Lower lobe of right lung (tissue), 2 donors: ENCODE measurements around the gene HORMAD2. TPM values are rescaled to one million over a fixed set of nuclear protein-coding genes. Genes with fewer than 3 reads are reported as not detected.

ENCODE experiments used
- ATAC-seq, 2 donors: fragments of 200-7000 bp; cut with Tn5 transposase; one replicate each; pipeline ENCODE4 v1.9.1; 2020 to 2022; ENCODE audit warnings: mild to moderate bottlenecking in 2 of 2, moderate library complexity in 2 of 2
- DNase-seq: peaks from one replicate; pipeline ENCODE4 v3.0.0-alpha.2; 2020
- H3K27ac ChIP-seq: fragments of 200-600 bp; one replicate; pipeline ENCODE4 v1.8.0; 2022
- H3K27me3 ChIP-seq: fragments of 200-600 bp; one replicate; pipeline ENCODE4 v1.8.0; 2022; ENCODE audit warnings: low read depth
- H3K36me3 ChIP-seq: fragments of 200-600 bp; one replicate; pipeline ENCODE4 v1.8.0; 2022; ENCODE audit warnings: mild to moderate bottlenecking
- H3K4me1 ChIP-seq: fragments of 200-600 bp; one replicate; pipeline ENCODE4 v1.8.0; 2022
- H3K4me3 ChIP-seq: fragments of 200-600 bp; one replicate; pipeline ENCODE4 v1.8.0; 2022; ENCODE audit warnings: mild to moderate bottlenecking
- H3K9me3 ChIP-seq: fragments of 200-600 bp; one replicate; pipeline ENCODE4 v1.8.0; 2022
- CTCF ChIP-seq: fragments of 200-600 bp; IDR thresholded peaks from one replicate; pipeline ENCODE4 v1.8.0; 2022; ENCODE audit warnings: antibody characterized with exemption, mild to moderate bottlenecking
- intact Hi-C: fragments of 100-400 bp; cut with DNase I; formaldehyde crosslinking; loops from one replicate; pipeline ENCODE4 v1.11.0; 2022
- total RNA-seq: library from RNA; stranded (reverse); fragmentation: NEBNext Ultra II Directional; extraction: Animal tissue kit (Norgen Biotek cat#: 25700); gene quantifications from one replicate; pipeline ENCODE4 v1.2.1, GENCODE V29; 2021
- donor health status: DM: no; HTN: yes; CAD: no; lungs with severe emphysema.

The HORMAD2 gene
- total RNA-seq, 1 donor from 2014 or later = not detected

DNA sequence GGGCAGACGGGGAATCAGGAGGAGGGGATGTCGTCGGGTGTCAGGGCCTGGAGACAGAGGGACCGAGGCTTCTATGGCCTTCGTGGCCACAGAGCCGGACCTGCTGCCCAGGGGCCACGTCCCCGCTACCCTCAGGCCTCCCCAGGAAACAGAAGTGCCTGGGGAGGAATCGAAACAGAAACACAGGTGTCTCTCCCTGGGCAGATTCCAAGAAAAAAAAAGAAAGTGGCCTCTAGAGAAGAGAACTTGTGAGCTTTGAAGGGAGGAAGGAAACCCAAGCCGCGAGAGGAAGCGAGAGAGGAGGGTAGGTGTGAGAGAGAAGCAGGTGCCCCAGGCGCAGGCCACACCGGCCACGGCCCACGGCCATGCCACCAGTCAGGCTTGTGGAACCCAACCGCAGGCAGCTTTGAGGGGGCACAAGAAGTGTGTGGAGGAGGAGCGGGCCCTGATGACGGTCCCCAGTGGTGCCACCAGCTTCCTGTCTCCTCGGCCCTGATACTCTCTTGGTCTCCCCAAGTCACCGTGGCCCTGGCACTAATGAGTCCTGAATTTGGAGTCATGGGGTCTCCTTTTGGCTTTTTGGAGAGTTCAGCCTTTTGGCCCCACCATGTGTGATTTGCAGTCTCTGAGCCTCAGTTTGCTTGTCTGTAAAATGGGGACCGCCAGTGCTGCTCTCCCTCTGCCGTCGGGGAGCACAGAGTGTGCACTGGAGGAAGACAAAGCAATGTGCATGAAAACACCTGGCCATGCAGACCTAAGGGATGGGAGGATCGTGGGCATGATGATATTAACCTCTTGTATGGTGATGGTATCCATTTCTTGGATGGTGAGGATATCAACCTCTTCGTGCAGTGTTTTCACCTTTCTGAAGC is 141.1 kb downstream of the HORMAD2 start:
- no peak for TF ChIP-seq CTCF
- peaks cover 5% of the 10 kb centered on the region for H3K27me3 ChIP-seq
- H3K4me1 ChIP-seq = peaks cover 13% of the 10 kb centered on the region
- no peak overlapping the region for H3K4me3 ChIP-seq
- DNase-seq (no peak), ATAC-seq (peak; percentile 27 to 34)
- H3K36me3 ChIP-seq = no peaks in the 10 kb centered on the region
- intact Hi-C loops = no loop called here
- H3K27ac ChIP-seq = peak overlapping the region; percentile 18
- H3K9me3 ChIP-seq = no peaks in the 10 kb centered on the region

DNA sequence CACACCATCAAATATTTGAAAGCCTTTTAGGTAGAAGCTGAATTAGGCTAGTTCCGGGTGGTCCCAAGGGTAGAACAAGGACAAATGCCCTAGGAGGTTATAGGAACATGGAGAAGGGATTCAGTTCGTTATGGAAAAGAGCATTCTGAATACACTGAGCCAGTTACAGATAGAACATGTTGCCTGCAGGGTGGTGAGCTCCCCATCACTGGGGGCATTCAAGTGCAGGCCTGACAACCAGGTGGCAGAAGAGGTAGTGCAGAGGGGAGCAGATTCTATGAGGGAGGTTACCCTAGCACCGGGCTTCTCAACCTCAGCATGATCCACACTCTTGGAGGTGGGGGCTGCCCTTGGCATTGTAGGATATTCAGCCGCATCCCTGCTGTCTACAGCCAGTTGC is 142.1 kb downstream of the HORMAD2 start:
- TF ChIP-seq CTCF = no peak
- no peaks in the 10 kb centered on the region for H3K36me3 ChIP-seq
- H3K27me3 ChIP-seq = peaks cover 5% of the 10 kb centered on the region
- DNase-seq (no peak), ATAC-seq (no peak)
- no peak overlapping the region for H3K27ac ChIP-seq
- H3K4me3 ChIP-seq = no peak overlapping the region
- intact Hi-C loops = no loop called here
- H3K4me1 ChIP-seq = peaks cover 13% of the 10 kb centered on the region
- H3K9me3 ChIP-seq = no peaks in the 10 kb centered on the region

DNA sequence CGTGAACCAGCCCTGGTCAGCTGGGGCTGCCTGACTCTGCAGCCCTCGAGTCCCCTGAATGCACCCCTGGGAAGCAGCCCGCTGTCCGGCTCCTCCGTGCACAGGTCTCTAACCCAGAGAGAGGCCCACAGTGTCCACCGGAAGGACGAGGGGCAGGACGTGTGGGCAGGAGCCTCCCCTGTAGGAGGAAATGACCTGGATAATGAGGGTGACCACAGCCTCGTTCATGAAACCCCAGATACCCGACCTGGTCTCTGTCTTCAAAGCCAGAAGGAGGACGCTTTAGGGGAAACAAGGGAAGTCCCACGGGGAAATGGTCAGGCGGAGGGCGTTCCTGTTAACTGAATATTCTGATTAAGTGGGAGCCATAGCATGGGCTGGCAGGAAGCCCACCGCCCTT is 143.0 kb downstream of the HORMAD2 start:
- DNase-seq = no peak

DNA sequence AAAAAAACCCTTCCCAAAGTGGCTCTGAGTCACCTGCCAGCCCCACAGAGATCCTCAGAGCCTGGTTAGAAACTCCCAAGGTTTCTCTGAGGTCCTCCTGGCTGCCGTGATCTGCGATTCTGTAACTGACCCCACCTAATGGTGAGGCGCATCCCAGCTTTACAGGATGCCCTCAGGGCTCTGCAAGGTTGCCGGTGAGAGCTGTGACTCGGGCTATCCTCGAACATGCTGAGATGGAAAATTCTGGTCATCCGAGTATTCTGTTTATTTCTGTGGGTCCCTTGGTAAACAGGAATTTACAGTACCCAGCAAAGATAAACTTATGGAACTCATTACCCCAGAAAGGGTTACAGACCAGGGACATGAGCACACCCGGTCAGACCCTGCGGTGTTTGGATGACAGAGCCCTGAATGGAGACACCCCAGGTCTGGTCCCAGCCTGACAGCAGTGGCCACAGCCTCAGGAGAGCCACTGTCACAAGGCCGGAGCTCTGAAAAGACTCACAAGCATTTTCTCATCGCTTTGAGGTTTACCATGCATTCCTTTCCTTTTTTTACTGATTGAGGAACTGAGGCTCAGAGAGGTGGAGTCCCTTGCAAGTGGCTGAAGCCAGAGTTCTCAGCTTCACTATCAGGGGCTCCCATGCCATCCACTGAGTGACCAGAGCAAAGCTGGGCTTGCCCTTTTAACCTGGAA is 144.0 kb downstream of the HORMAD2 start:
- ATAC-seq = no peak

More for the DNA sequence above, 143.0 kb downstream of the HORMAD2 start:
- TF ChIP-seq CTCF = no peak
- H3K9me3 ChIP-seq = no peaks in the 10 kb centered on the region
- peaks cover 5% of the 10 kb centered on the region for H3K27me3 ChIP-seq
- intact Hi-C loops = no loop called here
- H3K27ac ChIP-seq = no peak overlapping the region
- no peaks in the 10 kb centered on the region for H3K36me3 ChIP-seq
- no peak overlapping the region for H3K4me3 ChIP-seq
- ATAC-seq = no peak
- H3K4me1 ChIP-seq = peaks cover 9% of the 10 kb centered on the region

More for the DNA sequence above, 144.0 kb downstream of the HORMAD2 start:
- Histone ChIP-seq H3K27me3 (peaks cover 5% of the 10 kb centered on the region), H3K36me3 (no peaks in the 10 kb centered on the region), H3K27ac (no peak overlapping the region), H3K4me3 (no peak overlapping the region), H3K9me3 (no peaks in the 10 kb centered on the region), H3K4me1 (peaks cover 9% of the 10 kb centered on the region)
- intact Hi-C loops = no loop called here
- DNase-seq = no peak
- TF ChIP-seq CTCF = no peak
